K562 (cell line): ENCODE results near the gene MKRN2OS. TPM values are rescaled to one million over a fixed set of nuclear protein-coding genes. Genes with fewer than 3 reads are reported as not detected.

Source experiments
- ATAC-seq: fragments of 200-7000 bp; cut with Tn5 transposase; 3 replicates; pipeline ENCODE4 v1.9.1; 2020; ENCODE audit warnings: moderate library complexity
- BruUV-seq: library from RNA; stranded (reverse); fragments of 400-500 nt; replicated peaks from 2 replicates; lab custom pipeline; 2021; lab: Mats Ljungman, UMichigan
- CTCF ChIA-PET: fragments of 300-600 bp; formaldehyde crosslinking; extraction: SDS; loops from one replicate; lab custom pipeline; 2021; ENCODE audit warnings: low intra/inter-chr PET ratio; lab: Yijun Ruan, JAX
- POLR2A ChIA-PET: fragments of 300-600, 350-650 bp; sonication (Branson Sonifier 250); formaldehyde crosslinking; extraction: SDS; loops from one replicate; lab custom pipeline; 2021; ENCODE audit warnings: antibody characterized with exemption, inconsistent platforms; lab: Yijun Ruan, JAX
- DNase-seq, 4 experiments: peaks; one replicate each; pipeline versions ENCODE4 v3.0.0 to v3.0.0-alpha.2; 2011 to 2018; ENCODE audit warnings: low spot score in 3 of 4, mixed read lengths in 3 of 4; ENCODE audit errors: extremely low read depth in 1 of 4
- FAIRE-seq: peaks from 2 replicates; lab custom pipeline; 2011; peaks lifted over from hg19 to GRCh38; lab: Jason Lieb, UNC
- H2AFZ ChIP-seq: 2 replicates; pipeline ENCODE4 v1.6.0; 2011; ENCODE audit warnings: low read depth, low read length, control low read depth, inconsistent platforms
- H3K27ac ChIP-seq: fragments of 200-600 bp; 3 replicates; pipeline ENCODE4 v1.8.0; 2011; ENCODE audit warnings: low read depth, mild to moderate bottlenecking, control low read depth, inconsistent platforms, low read length, moderate library complexity, mixed read lengths; ENCODE audit errors: extremely low read depth
- H3K27me3 ChIP-seq, 2 experiments: fragments of 300-600 bp in 1 of 2; 2 replicates in 1 of 2; 3 replicates in 1 of 2; pipeline versions ENCODE4 v1.6.0 to v1.8.0; 2011; ENCODE audit warnings: inconsistent platforms in 2 of 2, low read length in 2 of 2, mild to moderate bottlenecking in 1 of 2, mixed read lengths in 1 of 2, moderate library complexity in 1 of 2; ENCODE audit not compliant: control insufficient read depth in 2 of 2, insufficient read depth in 2 of 2
- H3K36me3 ChIP-seq: fragments of 300-600 bp; 3 replicates; pipeline ENCODE4 v1.8.0; 2011; ENCODE audit warnings: mild to moderate bottlenecking, low read length, inconsistent platforms; ENCODE audit not compliant: control insufficient read depth, insufficient read depth
- H3K4me1 ChIP-seq, 2 experiments: fragments of 200-600 bp in 1 of 2; replicated peaks in 1 of 2; 2 replicates in 1 of 2; 3 replicates in 1 of 2; pipeline versions ENCODE4 v1.5.1 to v1.8.0; 2011; ENCODE audit warnings: inconsistent platforms in 2 of 2, low read length in 2 of 2, mild to moderate bottlenecking in 1 of 2, mixed read lengths in 1 of 2, moderate library complexity in 1 of 2; ENCODE audit not compliant: control insufficient read depth in 2 of 2, insufficient read depth in 2 of 2
- H3K4me2 ChIP-seq: 2 replicates; pipeline ENCODE4 v1.6.1; 2011; ENCODE audit warnings: low read length, control low read depth, inconsistent platforms, mixed read lengths; ENCODE audit not compliant: insufficient read depth
- H3K4me3 ChIP-seq: fragments of 200-600 bp; sonication (generic), shearing (Covaris generic); 2 replicates; pipeline ENCODE4 v1.5.1; 2016; ENCODE audit warnings: control low read depth, inconsistent platforms
- H3K79me2 ChIP-seq: fragments of 200-600 bp; 3 replicates; pipeline ENCODE4 v1.8.0; 2011; ENCODE audit warnings: low read length, inconsistent platforms; ENCODE audit not compliant: control insufficient read depth, insufficient read depth
- H3K9ac ChIP-seq, 2 experiments: 2 replicates each; pipeline versions ENCODE4 v1.6.0 to v1.6.1; 2011; ENCODE audit warnings: low read depth in 2 of 2, low read length in 2 of 2, control low read depth in 1 of 2, inconsistent platforms in 1 of 2, mild to moderate bottlenecking in 1 of 2, mixed read lengths in 1 of 2; ENCODE audit not compliant: insufficient read depth in 1 of 2
- H3K9me1 ChIP-seq: one replicate; pipeline ENCODE4 v1.6.0; 2011; ENCODE audit warnings: inconsistent platforms, mild to moderate bottlenecking, low read length, moderate library complexity; ENCODE audit not compliant: control insufficient read depth, insufficient read depth
- H3K9me3 ChIP-seq: replicated peaks from 2 replicates; pipeline ENCODE4 v1.5.1; 2011; ENCODE audit warnings: low read depth, low read length, inconsistent platforms; ENCODE audit not compliant: control insufficient read depth, insufficient read depth
- H4K20me1 ChIP-seq: replicated peaks from 2 replicates; pipeline ENCODE4 v1.6.1; 2011; ENCODE audit warnings: low read length, inconsistent platforms, mixed read lengths; ENCODE audit not compliant: control insufficient read depth, insufficient read depth
- MEF2A ChIP-seq: IDR thresholded peaks from 2 replicates; pipeline ENCODE4 v1.6.1; 2011; ENCODE audit warnings: low read depth, mild to moderate bottlenecking, low read length, moderate library complexity; ENCODE audit not compliant: control insufficient read depth
- PPARD ChIP-seq: fragments of 250-450 bp; sonication (Bioruptor Pico); IDR thresholded peaks from 2 replicates; pipeline ENCODE4 v1.8.0; 2022; ENCODE audit warnings: inconsistent platforms, mild to moderate bottlenecking, moderate library complexity
- RBM15 ChIP-seq: fragments of 200-400 bp; formaldehyde crosslinking; IDR thresholded peaks from 2 replicates; pipeline ENCODE4 v1.6.1; 2018; ENCODE audit warnings: mild to moderate bottlenecking, low read length, moderate library complexity; ENCODE audit not compliant: insufficient read depth
- RBM25 ChIP-seq: fragments of 200-400 bp; formaldehyde crosslinking; IDR thresholded peaks from 2 replicates; pipeline ENCODE4 v1.6.1; 2018; ENCODE audit warnings: low read length, low read depth, moderate library complexity; ENCODE audit not compliant: severe bottlenecking
- TCF3 ChIP-seq: sonication (generic); formaldehyde crosslinking; IDR thresholded peaks from 2 replicates; pipeline ENCODE4 v1.4.0; 2020; ENCODE audit warnings: mild to moderate bottlenecking, missing genetic modification reagents
- ZNF121 ChIP-seq: sonication (generic); formaldehyde crosslinking; conservative IDR thresholded peaks from 2 replicates; pipeline ENCODE4 v1.8.0; 2022; ENCODE audit warnings: missing genetic modification reagents
- WGBS: fragments of 100-300 bp; shearing (Covaris generic); methylation state at CpG from one replicate; pipeline ENCODE4 v1.1.6; 2016; ENCODE audit warnings: low coverage, mixed read lengths; ENCODE audit not compliant: insufficient coverage; ENCODE audit errors: missing lambda C conversion rate; 5-methylcytosine and 5-hydroxymethylcytosine counted together
- in situ Hi-C: fragments of 300-500 bp; cut with MboI; formaldehyde crosslinking; loops from 4 replicates; pipeline ENCODE4 v1.15.0; 2018; ENCODE audit warnings: inconsistent platforms, mixed read lengths
- intact Hi-C: fragments of 100-400 bp; cut with micrococcal nuclease; formaldehyde crosslinking; loops from 2 replicates; pipeline ENCODE4 v1.14.2; 2022
- polyA plus RNA-seq, 8 experiments: library from polyadenylated mRNA; depleted of rRNA in 4 of 8; stranded (reverse) in 5 of 8; unstranded in 3 of 8; fragments of >200 nt; fragmentation: Nextera tagmentation in 2 of 8; fragmentation: Illumina TruSeq in 1 of 8; extraction: Ambion mirVana in 2 of 8; extraction: Trizol in 1 of 8; gene quantifications; 2 replicates each; pipeline versions ENCODE4 v1.2.1 to v1.2.3, GENCODE V29; 2011 to 2014; ENCODE audit warnings: inconsistent platforms in 1 of 8, missing spikeins in 1 of 8
- total RNA-seq, 7 experiments: library from RNA; depleted of rRNA in 6 of 7; stranded (reverse); fragments of >200 nt in 6 of 7; fragmentation: Illumina TruSeq in 2 of 7; extraction: Trizol in 2 of 7; gene quantifications; 2 replicates each; pipeline versions ENCODE4 v1.2.1 to v1.2.3, GENCODE V29; 2011 to 2021; ENCODE audit warnings: low replicate concordance in 1 of 7

MKRN2OS gene
- total and polyA plus RNA-seq, 9 of the 15 experiments (the other 6 are each of a cell fraction or from before 2014, with no cell fraction given), result 0.11 to 0.27 (median 0.17) TPM; not detected in 6

DNA sequence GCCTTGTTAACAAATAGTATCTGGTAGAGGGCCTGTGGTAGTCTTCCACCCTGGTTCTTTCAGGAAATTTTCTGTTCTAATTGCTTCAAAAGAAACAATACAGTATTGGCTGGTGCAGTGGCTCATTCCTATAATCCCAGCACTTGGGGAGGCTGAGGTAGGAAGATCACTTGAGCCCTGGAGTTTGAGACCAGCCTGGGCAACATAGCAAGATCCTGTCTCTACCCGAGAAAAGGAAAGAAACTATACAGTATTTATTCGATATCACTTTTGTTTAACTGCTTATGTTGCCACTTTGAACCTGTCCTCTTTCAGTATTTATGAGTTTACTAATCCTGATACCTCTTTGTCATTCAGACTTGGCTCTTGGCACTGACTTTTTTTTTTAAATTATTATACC lies 16.1 kb upstream of the MKRN2OS start:
- in situ Hi-C loops (no loop called here), intact Hi-C loops (no loop called here)
- Histone ChIP-seq H2AFZ (no peak overlapping the region), H3K9ac (no peak overlapping the region), H3K27me3 (no peaks in the 10 kb centered on the region), H3K9me3 (peaks cover 4% of the 10 kb centered on the region; the same call in 1 of the 2 replicates), H3K4me2 (no peak overlapping the region), H3K36me3 (peaks cover 8% of the 10 kb centered on the region; the same call in 2 of the 3 replicates), H3K9me1 (peaks cover 7% of the 10 kb centered on the region), H3K4me1 (peaks cover 7 to 21% of the 10 kb centered on the region in 2 experiments), H3K27ac (no peak overlapping the region), H4K20me1 (peaks cover 51% of the 10 kb centered on the region), H3K79me2 (peaks cover 93% of the 10 kb centered on the region), H3K4me3 (no peak overlapping the region)
- WGBS, result 58% methylated on average over 2 of the region's 2 CpGs
- CTCF ChIA-PET, result no interaction called here
- POLR2A ChIA-PET, result no interaction called here
- 0 out of 2 replicates have a peak, but pooled peaks have one; percentile 39 for TF ChIP-seq ZNF121 (CRISPR knock-in tag)
- no peak for TF ChIP-seq PPARD (CRISPR knock-in tag)
- peak; percentile 14 for TF ChIP-seq RBM25
- BruUV-seq, result no TSS peak
- DNase-seq (no peak), ATAC-seq (no peak), FAIRE-seq (no peak)

DNA sequence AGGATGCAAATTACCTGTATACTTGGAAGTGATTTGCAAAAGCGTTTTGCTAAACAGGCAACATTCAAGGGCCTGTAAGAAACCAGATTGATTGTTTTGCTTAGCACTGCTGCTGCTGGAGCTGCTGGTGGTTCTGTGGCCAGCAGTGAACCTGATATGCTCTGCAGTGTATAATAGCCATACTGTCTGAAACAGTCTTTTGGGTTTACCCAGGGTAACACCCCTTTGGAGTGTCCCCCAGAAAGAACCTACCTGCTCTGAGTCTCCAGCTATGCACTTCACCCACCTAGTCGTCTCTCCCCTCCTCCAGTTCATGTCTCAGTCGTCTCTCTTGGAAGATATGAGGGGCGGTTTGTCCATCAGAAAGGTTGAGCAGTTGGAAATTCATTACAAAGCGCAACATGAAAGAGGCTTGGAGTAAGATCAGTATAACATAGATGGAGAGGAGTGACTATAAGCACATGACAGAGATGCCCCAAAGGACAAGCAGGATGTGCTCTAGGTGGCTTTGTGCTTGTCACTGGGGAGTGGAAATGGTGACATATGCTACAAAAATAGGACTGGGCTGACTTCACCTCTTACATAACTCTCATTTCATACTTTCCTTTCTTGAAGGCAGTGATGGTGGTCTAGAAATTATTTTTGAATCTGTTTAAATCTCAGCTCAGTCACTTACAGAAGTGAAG lies 15.3 kb upstream of the MKRN2OS start:
- DNase-seq (no peak), FAIRE-seq (no peak), ATAC-seq (no peak)
- no TSS peak for BruUV-seq
- Histone ChIP-seq H4K20me1 (peaks cover 51% of the 10 kb centered on the region), H3K36me3 (peaks cover 8% of the 10 kb centered on the region; the same call in 2 of the 3 replicates), H3K27me3 (no peaks in the 10 kb centered on the region), H3K9me3 (peaks cover 4% of the 10 kb centered on the region; the same call in 1 of the 2 replicates), H3K9ac (no peak overlapping the region), H3K9me1 (peaks cover 7% of the 10 kb centered on the region), H3K27ac (no peak overlapping the region), H3K4me3 (no peak overlapping the region), H3K4me2 (no peak overlapping the region), H2AFZ (no peak overlapping the region), H3K79me2 (peaks cover 85% of the 10 kb centered on the region), H3K4me1 (peaks cover 8 to 25% of the 10 kb centered on the region in 2 experiments)
- 53% methylated on average over 5 of the region's 5 CpGs for WGBS
- intact Hi-C loops (no loop called here), in situ Hi-C loops (no loop called here)
- TF ChIP-seq RBM15 (no peak), TCF3 (CRISPR knock-in tag) (no peak), MEF2A (peak; percentile 64; the same call in 1 of the 2 replicates)
- ChIA-PET CTCF (no interaction called here), POLR2A (interaction anchor here (0.6 to 1.2 kb wide), 3 partner anchors 10 to 154 kb away, joined by 3 read pairs; no protein-coding TSS in a partner anchor)
